ENCODE data around the gene IL12RB2.

DNA sequence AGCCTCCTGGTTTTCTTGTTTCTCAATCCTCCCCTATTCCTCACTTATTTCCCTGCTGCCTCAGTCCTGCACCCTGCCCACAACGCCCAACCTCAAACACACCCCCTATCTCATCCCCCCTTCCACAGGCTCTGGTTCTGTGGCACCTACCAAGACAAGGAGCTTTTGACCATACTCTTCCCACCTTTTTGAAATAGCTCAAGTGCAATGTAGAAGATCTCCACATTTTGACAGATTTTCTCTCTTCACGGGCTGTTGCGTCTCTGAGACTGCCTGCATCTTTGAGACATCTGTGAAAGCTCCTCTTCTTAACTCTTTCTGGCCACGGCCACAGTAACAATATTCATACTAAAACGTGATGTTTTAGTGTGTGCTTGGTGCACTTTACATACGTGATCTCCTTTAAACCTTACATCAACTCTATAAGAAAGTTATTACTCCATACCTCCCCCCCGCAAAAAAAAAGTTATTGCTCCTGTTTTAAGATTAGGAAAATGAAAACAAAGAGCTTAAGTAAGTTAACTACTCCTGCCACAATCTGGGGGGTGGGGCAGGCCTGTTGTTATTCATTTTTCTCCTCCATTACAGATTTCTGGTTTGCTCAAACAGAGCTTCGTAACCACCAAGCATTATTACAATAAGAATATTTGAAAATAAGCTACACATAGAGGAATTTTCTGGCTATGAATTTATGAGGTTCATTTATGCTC, 124.4 kb downstream of the IL12RB2 start:
- TF ChIP-seq ZNF282 (IDR thresholded peaks at IDR 0.05; ENCODE audit: partially characterized antibody), result no peak
- no peak for TF ChIP-seq GABPB1 (CRISPR knock-in tag; IDR thresholded peaks at IDR 0.05)
- no peak for TF ChIP-seq ZKSCAN8 (CRISPR knock-in tag; IDR thresholded peaks at IDR 0.05; ENCODE audit: borderline replicate concordance)
- TF ChIP-seq POLR2A (IDR thresholded peaks at IDR 0.05; ENCODE audit: insufficient read depth in 1 of 2, low read depth in 2 of 2, low read length in 2 of 2), result no peak
- no peak for TF ChIP-seq KDM1A (CRISPR knock-in tag; IDR thresholded peaks at IDR 0.05)
- TF ChIP-seq, protein P1, sequence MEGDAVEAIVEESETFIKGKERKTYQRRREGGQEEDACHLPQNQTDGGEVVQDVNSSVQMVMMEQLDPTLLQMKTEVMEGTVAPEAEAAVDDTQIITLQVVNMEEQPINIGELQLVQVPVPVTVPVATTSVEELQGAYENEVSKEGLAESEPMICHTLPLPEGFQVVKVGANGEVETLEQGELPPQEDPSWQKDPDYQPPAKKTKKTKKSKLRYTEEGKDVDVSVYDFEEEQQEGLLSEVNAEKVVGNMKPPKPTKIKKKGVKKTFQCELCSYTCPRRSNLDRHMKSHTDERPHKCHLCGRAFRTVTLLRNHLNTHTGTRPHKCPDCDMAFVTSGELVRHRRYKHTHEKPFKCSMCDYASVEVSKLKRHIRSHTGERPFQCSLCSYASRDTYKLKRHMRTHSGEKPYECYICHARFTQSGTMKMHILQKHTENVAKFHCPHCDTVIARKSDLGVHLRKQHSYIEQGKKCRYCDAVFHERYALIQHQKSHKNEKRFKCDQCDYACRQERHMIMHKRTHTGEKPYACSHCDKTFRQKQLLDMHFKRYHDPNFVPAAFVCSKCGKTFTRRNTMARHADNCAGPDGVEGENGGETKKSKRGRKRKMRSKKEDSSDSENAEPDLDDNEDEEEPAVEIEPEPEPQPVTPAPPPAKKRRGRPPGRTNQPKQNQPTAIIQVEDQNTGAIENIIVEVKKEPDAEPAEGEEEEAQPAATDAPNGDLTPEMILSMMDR (CRISPR knock-in tag; IDR thresholded peaks at IDR 0.05), result no peak
